NCI-H2171 (cell line): Measurements from ENCODE around the gene GLT8D2.

Experiments used
- DNase-seq: peaks from one replicate; lab custom pipeline; 2025; lab: John Stamatoyannopoulos, UW

Gene GLT8D2

DNA sequence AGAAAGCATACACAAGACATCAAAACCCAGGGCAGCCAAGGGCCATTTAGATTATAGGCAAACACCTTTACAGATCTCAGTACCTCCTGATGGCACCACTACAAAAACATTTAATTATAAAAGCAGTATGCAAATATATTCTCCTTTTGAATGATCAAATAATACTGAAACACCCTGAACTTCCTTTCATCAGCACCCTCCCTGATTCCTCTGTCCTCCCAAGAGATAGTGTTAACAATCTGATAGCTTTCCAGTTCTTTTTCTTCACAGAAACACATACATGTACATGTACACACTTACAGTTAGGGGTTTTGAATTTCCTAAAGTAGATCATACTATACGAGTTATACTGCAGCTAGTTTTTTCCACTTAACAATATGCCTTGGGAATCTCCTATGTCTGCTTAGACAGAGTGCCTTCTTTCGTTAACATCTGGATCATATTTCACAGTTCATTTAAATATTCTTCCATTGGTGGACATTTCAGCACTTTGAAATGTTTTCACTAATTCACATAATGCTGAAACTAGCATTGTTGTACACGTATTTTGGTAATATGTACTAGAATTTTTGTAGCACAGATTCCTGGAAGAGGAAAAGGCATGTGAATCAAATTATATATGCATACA is 49.1 kb downstream of the GLT8D2 start:
- DNase-seq, result no peak

DNA sequence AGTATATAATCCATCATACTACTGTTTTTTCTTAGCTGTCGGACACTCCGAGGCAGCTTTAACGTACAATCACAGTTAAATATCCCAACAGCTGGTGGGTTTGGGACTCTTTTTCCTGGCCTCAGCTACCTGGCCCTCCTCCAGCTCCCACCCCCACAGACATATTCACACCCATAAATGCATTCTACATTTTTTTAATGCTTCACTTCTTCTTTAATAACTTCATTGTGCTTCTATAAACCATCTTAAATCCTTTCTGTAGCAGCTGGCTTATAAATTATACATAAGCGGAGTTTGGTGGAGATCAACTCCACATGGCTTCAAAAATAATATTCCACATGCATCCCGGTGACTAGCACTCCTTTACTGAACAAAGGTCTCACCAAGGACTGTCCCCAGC is 51.0 kb downstream of the GLT8D2 start:
- no peak for DNase-seq

DNA sequence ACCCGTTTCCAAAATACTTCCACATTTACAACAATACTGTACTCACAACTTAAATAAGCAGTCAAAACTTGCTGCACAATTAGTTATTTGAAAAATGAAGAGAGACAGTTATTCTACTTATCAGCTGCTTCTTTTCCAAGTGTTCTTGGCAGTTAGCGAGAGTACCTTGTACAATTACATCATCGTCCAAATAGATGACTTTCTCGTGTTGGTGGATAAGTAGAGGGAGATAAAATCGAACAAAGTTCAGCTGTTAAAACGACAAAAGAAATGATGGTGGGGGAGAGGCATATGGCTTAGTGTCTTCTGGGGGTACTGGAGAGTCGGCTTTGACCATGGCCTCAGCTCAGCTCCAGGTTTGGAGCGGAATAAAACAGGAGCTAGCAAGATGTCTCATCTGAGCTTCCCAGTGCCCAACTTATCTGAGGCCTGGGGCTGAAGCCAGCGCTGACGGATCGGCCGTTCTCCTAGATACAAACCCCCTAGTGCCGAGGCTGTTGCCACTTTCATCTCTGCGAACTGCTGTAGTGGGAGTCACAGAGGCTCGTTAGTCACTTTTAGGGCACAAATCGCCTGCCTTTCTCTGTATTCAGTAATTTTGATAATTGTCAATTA is 52.6 kb downstream of the GLT8D2 start:
- DNase-seq, result no peak

DNA sequence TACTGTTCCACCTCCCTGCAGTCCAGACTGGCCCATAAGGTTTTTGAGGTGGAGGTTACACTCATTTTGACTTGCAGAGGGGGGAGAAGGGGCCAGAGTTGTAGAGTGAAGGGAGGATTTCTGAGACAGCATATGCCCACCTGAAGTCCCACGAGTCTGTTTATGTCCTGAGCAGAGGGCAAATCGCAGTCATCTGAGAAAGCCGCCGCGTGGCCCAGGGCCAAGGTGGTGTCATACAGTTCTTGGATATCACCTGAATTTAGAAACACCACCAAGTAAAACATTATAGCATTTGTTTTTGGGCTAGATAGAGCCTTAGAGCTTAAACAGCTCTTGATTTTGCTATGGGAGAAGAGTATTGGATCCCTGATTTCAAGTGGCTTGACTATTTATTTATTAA is 53.4 kb downstream of the GLT8D2 start:
- DNase-seq, result no peak

DNA sequence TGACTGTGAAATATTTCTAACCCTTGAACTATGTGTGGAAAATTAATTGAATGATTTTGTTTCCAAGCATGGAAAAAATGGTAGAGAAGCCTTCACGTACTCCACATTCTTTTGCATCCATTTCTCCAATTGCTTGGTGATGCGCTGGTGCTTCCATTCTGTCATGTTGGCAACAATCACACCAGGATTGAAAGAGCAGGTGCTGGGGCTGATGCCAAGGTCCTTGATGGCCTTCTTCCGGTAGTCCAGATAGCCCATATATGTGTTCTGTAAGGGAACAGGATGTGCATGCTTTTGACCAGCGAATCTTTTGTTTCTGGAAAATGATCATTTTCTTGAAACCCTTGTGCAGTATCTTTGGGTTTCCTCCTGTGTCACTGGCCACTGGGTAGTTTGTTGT is 55.8 kb downstream of the GLT8D2 start:
- no peak for DNase-seq

DNA sequence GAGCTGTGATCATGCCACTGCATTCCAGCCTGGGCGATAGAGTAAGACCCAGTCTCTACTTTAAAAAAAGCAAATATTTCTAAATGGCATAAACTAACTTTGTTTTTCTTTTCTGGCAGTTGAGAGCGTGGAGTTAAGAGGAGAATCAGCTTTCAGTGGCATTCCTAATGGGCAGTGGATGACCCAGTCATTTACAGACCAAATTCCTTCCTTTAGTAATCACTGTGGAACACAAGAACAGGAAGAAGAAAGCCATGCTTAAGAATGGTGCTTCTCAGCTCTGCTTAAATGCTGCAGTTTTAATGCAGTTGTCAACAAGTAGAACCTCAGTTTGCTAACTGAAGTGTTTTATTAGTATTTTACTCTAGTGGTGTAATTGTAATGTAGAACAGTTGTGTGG is 63.2 kb downstream of the GLT8D2 start:
- DNase-seq, result no peak

DNA sequence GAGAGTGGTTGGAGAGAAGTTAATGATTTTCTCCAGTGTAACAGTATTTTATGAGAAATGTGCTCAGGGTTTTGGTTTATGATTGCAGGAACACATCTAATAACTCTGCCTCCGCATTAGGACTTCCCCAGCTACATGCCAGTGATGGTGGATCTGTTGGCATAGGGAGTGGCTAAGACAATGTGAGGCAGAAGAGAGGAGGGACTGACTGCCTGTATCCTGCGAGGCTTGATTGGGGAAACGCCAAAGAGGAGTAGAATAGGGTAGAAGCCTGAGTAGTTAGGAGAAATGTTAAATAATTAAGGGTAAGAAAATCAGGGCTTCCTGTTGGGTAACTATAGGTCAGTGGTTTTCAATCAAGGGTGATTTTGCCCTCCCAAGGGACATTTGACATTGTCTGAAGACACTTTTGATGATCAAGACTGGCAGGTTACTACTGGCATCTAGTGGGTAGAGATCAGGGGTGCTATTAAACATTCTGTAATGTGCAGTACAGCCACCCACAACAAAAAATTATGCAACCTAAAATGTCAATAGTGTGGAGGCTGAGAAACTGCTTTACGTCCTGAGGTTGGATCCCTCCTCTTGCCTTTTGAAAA is 71.5 kb downstream of the GLT8D2 start:
- DNase-seq, result no peak

DNA sequence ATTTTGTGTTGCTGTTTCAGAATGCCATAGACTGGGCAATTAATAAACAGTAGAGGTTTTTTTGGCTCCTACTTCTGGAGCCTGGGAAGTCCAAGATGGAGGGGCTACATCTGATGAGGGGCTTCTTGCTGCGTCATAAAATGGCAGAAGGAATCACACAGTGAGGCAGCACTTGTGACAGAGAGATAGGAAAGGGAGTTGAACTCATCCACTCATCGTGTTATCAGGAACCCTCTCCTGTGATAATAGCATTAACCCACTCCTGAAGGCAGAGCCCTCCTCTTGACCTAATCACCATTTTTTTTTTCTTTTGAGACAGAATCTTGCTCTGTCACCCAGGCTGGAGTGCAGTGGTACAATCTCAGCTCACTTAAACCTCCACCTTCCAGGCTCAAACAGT is 74.6 kb downstream of the GLT8D2 start:
- no peak for DNase-seq

DNA sequence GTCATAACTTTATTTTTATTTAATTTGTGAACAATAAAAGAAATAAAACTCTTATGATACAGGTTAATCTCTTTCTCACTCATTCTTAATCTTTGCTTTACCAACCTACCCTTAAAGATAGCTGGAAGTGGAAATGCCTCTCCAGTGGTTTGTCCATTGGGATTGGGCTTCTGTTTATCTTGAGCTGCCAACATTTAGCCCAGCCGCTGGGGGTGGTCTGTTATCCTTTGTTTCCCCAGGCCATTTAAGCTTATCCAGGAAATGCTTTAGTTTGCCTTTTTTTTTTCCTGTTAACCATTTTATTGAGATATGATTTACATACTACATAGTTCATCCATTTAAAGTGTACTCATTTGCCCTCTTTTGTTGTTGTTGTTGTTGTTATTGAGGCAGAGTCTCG is 76.1 kb downstream of the GLT8D2 start:
- no peak for DNase-seq

DNA sequence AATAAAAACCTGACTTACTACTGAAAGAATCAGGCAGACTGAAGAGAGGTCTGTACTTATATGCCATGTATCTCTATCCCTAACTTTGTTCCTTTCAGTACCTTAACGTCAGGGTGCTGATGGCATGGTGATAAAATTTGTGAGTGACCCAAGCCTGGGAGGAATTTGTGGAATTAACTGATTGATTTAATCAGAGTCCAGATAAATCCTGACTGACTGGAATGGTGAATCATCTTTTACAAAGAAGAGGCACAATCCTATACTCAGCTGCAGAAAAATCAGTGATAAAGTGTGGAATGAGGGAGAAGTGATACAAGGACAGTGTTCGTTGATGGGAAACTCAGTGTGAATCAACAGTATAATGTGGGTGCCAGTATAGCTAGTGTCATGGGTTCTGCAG is 80.6 kb downstream of the GLT8D2 start:
- DNase-seq, result no peak

DNA sequence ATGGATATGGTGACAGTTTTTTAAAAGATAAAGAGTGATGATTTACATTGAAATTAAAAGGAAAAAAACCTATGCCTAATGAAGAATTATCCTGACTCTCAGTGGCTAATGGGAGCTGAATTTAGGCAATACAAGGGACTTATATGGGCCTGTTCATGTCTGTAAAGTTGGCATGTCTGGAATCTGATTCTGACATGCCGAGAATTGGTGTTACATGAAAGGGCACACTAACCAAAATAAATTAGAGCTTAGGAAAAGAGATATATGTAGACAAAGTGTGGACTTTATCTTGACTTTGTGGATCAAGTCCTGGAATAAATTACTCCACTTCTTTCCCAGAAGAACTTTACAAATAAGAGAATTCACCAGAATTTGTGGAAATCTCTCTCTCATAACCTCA is 83.3 kb downstream of the GLT8D2 start:
- DNase-seq, result no peak

DNA sequence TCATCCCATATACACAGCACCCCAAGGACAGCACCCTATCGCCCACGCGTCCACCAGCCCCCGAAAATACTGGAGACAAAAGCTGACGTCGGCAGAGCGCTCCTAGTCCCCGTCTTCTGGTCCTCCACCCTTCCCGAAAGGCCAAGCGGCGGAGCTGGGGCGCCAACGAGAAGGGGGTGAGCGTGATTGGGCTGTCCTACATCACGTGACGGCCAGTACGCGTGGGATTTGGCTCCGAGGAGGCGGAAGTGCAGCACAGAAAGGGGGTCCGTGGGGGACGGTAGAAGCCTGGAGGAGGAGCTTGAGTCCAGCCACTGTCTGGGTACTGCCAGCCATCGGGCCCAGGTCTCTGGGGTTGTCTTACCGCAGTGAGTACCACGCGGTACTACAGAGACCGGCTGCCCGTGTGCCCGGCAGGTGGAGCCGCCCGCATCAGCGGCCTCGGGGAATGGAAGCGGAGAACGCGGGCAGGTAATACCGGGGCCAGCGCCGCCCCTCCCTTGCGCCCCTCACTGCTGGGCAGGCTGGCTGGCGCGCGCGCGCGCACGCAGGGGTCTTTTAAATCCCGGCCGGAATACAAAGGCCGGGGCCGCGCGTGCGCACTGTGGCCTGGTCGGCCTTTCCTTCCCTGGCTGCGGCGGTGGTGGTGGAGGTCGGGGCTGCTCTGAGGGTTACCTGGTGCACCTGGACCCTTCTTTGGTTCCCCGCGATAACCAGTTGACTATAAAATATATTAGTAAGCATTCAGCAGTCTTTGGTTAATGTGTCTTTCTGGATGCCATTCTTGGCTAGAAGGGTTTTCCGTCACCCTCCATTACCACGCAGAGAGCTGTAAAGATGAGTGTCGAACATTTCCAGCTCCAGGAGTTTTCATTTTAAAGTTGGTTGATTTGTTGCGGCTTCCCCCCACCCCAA is 84.1 kb downstream of the GLT8D2 start, which contains the start of gene TDG:
TDG (plus strand) TSS at position 283 of the 915 bp plus-strand sequence; CDS start at position 449, 166 bp downstream.
- DNase-seq, result peak; percentile 98

DNA sequence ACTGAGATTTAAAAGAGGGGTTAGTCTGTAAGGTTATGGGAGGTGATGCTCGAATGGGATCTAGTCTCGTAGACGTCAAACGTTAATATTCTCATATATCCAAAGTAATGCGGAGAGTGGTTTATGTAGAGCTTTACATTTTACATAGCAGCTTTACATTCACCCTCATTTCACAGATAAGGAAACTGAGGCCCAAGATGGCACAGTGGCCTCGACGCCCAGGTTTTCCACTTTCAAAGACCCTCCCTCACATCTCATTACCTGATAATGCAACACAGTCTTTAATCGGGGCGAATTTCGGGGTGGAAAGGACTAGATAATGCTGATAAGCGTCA is 84.8 kb downstream of the GLT8D2 start:
- no peak for DNase-seq

DNA sequence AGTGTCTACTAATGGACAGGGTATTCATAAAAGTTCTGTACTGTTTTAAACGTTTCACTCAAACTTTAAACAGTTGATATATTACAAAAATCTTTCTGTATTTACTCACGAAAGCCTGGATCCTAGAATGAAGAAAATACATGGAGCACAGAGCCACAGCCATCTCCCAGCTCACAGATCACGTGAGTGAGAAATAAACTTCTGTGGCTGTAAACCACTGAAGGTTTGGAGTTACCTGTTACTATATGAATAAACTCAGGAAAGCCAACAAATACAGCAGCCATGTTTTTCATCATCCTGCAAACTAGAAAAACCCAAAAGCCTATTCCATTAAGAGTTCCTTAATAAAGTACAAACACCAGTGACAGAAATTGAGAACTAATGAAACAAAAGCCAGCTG is 85.2 kb downstream of the GLT8D2 start:
- no peak for DNase-seq

DNA sequence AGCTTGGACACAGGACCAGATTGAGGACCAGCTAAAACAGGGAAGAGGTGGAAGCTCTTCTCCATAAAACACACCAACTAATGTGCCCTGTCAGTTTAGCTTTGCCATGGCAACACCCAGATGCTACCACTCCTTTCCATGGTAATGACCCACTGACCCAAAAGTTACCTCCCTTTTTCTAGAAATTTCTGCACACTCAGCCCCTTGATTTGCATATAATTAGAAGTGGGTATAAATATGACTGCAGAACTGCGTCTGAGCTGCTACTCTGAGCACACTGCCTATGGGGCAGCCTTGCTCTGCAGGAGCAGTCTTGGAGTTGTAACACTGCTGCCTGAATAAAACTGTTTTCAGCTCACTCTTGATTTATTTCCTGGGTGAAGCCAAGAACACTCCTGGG is 87.5 kb downstream of the GLT8D2 start:
- DNase-seq, result no peak

DNA sequence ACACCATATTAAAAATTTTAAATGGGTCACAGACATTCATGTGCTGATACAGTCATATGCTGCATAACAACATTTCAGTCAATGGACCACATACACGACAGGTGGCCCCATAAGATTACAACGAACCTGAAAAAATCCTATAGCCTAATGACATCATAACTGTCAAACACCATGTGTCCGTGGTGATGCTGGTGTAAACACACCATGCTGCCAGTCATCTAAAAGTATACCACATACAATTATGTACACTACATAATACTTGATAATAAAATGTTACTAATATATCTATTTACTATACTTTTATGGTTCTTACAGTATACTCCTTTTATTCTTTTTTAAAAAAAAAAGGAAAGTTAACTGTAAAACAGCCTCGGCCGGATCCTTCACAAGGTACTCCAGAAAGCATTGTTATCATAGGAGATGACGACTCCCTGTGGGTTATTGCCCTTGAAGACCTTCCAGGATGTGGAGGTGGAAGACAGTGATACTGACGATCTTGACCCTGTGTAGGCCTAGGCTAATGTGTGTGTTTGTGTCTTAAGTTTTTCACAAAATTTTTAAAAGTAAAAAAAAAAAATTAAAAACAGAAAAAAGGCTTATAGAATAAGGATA is 89.3 kb downstream of the GLT8D2 start:
- DNase-seq, result no peak

DNA sequence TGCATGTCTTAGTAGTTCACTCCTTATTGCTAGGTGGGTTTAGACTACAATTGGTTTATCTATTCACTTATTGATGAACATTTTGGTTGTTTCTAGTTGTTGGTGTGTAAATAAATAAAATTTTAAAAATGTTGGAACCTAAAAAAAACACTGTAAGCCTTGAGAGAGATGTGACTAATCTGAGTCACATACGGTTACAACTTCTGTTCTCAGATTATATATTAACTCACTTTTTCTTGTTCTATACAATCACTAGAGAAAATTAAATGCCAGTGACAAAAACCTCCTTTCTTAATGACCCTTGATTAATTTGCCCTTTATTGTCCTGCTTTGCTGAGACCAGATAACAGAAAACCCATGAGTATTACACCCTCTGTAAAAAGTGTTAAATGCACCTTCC is 91.4 kb downstream of the GLT8D2 start:
- no peak for DNase-seq

DNA sequence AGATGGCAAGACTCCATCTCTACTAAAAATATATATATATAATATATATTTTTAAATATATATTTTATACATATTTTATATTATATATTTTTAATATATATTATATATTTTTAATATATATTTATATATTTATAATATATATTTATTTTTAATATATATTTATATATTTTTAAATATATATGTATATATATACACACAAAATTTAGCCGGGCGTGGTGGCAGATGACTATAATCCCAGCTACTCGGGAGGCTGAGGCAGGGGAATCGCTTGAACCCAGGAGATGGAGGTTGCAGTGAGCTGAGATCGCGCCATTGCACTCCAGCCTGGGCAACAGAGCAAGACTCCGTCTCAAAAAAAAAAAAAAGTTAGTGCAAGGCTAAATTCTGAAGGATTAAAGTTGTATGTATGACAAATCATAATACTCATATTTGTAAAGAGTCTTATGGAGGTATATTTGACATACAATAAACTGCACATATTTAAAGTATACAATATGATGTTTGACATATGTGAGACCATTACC is 92.1 kb downstream of the GLT8D2 start:
- DNase-seq, result no peak

DNA sequence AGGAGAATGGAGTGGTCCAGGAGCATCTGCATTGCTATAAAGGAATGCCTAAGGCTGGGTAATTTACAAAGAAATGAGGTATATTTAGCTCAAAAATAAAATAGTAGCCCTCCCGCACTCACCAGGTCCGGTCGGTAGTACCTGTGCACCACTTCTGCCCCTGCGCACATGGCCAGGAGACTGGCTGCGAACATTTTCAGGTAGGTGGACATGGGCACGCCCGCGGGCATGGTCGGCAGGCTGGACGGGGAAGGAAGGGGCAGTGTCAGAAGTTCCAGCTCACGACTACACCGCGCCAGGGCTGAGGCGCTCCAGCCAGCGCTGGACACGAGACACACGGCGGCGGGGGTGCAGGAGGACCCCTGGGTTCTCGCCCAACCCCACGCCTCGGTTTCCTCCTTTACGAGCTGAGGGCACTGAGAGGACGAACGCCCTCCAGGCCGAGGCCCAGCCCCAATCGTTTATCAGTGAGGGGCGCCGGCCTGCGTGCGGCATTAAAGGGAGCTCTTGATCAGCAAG is 93.4 kb downstream of the GLT8D2 start:
- no peak for DNase-seq

DNA sequence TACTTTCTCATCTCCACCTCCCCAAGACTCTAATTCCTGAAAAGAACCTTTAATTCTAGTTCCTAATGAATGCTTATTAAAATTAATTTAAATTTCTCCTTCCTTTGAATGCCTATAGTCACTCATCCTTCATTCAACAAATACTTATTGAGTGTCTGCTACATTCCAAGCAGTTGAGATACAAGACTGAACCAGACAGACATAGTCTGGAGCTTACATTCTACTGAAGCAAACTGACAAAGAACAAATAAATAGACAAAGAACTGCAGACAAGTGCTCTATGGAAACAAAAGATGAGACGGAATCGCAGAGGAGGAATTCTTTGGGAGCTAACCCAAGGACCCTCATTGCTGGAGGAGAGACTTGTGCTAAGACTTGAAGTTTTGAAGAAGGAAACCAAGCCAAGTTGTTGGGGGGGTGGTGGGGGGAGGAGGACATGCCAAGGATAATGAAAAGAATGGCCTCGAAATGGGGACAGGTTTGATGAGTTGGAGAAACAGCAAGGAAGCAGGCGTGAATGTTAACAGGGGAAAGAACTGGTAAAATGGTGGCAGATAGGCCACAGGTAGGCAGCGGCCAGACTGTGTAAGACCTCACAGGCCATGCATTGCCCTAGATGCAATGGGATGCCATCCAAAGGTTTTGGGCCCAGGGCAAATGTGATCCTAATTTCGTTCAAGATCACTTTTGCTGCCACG is 94.0 kb downstream of the GLT8D2 start:
- no peak for DNase-seq

DNA sequence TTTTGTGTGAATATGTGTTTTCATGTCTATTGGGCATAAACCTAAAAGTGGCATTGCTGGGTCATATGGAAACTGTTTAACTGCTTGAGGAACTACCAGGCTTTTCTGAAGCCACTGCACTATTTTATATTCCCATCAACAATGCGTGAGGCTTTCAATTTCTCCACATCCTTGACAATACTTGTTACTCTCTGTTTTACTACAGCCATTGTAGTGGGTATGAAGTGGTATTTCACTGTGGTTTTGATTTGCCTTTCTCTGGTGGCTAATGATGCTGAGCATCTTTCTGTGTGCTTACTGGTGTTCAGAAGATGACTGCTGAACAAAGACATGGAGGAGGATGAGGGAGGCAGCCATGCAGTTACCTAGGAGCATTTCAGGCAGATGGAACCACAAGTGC is 97.5 kb downstream of the GLT8D2 start:
- no peak for DNase-seq
